Heart left ventricle (tissue), 16 donors: ENCODE data around the gene RBPMS2. TPM values are rescaled to one million over a fixed set of nuclear protein-coding genes. Genes with fewer than 3 reads are reported as not detected.

Source experiments
- ATAC-seq, 4 donors: fragments of 200-7000 bp; cut with Tn5 transposase; one replicate each; pipeline ENCODE4 v1.9.1; 2020 to 2022; ENCODE audit warnings: moderate library complexity in 4 of 4, mild to moderate bottlenecking in 3 of 4, moderate number of reproducible peaks in 1 of 4
- DNase-seq, 5 donors: peaks; one replicate each; pipeline ENCODE4 v3.0.0-alpha.2; 2020
- H3K27ac ChIP-seq, 12 donors: fragments of 200-600 bp; sonication (generic) in 4 of 12; one replicate each; pipeline versions ENCODE4 v1.5.0 to v1.8.0; 2016 to 2022; ENCODE audit warnings: mild to moderate bottlenecking in 2 of 12
- H3K27me3 ChIP-seq, 9 donors: fragments of 200-600 bp; sonication (generic) in 2 of 9; one replicate each; pipeline versions ENCODE4 v1.5.1 to v1.8.0; 2016 to 2022; ENCODE audit warnings: mild to moderate bottlenecking in 3 of 9
- H3K36me3 ChIP-seq, 9 donors: fragments of 200-600 bp; sonication (generic) in 2 of 9; one replicate each; pipeline versions ENCODE4 v1.5.0 to v1.8.0; 2018 to 2022; ENCODE audit warnings: mild to moderate bottlenecking in 2 of 9
- H3K4me1 ChIP-seq, 12 donors: fragments of 200-600 bp; sonication (generic) in 4 of 12; one replicate each; pipeline versions ENCODE4 v1.5.0 to v1.8.0; 2016 to 2022; ENCODE audit warnings: mild to moderate bottlenecking in 3 of 12
- H3K4me3 ChIP-seq, 12 donors: fragments of 200-600 bp; sonication (generic) in 4 of 12; one replicate each; pipeline versions ENCODE4 v1.5.0 to v1.8.0; 2017 to 2022; ENCODE audit warnings: mild to moderate bottlenecking in 9 of 12, moderate library complexity in 4 of 12
- H3K9me3 ChIP-seq, 12 donors: fragments of 200-600 bp; sonication (generic) in 4 of 12; one replicate each; pipeline versions ENCODE4 v1.5.0 to v1.8.0; 2016 to 2022; ENCODE audit warnings: mild to moderate bottlenecking in 1 of 12
- POLR2A ChIP-seq, 2 donors: fragments of 450-650 bp; IDR thresholded peaks; one replicate each; pipeline ENCODE4 v1.6.1; 2017; ENCODE audit warnings: antibody characterized with exemption in 2 of 2, mild to moderate bottlenecking in 2 of 2, moderate library complexity in 2 of 2
- WGBS, 4 donors: extraction: QIAGEN DNeasy Blood & Tissue Kit in 2 of 4; methylation state at CpG; one replicate each; pipeline versions ENCODE4 v1.1.5 to v1.1.7; 2013 to 2018; 5-methylcytosine and 5-hydroxymethylcytosine counted together
- intact Hi-C, 10 donors: fragments of 100-400 bp; cut with DNase I; formaldehyde crosslinking; loops; one replicate each; pipeline versions ENCODE4 v1.11.1 to v1.14.2; 2022
- polyA plus RNA-seq, 2 donors: library from polyadenylated mRNA; stranded (reverse); fragments of 200-250 nt; gene quantifications; one replicate each; pipeline ENCODE4 v1.2.3, GENCODE V29; 2013
- total RNA-seq, 9 donors: library from RNA; depleted of rRNA in 2 of 9; stranded (reverse); fragments of >200 nt in 2 of 9; fragmentation: NEBNext Ultra II Directional in 3 of 9; extraction: Animal tissue kit (Norgen Biotek cat#: 25700) in 3 of 9; gene quantifications; one replicate each; pipeline versions ENCODE4 v1.1.0 to v1.2.4, GENCODE V29; 2016 to 2023
- TF ChIP-seq, protein P1 (sequence below), 12 donors: fragments of 200-600 bp; sonication (generic) in 4 of 12; IDR thresholded peaks; one replicate each; pipeline versions ENCODE4 v1.5.0 to v1.8.0; 2018 to 2022; ENCODE audit warnings: antibody characterized with exemption in 12 of 12, mild to moderate bottlenecking in 5 of 12
- donor health status: ischemic (EF 13 %, LVEDD 7.1; RV severe dilation, severe dysfunction).
- donor health status: healthy with polysubstance abuse.
- donor health status: DM: no; HTN: yes; CAD: no.
- donor health status: DM: no; HTN: no; CAD: no.
- donor health status: ischemic (EF 25% LVEDD 6.9; RV normal size, moderate dysfunction).
- donor health status: ischemic (EF 25% LVEDD 5.7; RV mildly dilated, moderate dysfunction).
- donor health status: healthy.
- donor health status: DM: yes; HTN: yes; CAD: no.
- donor health status: ischemic (EF 35%, LVEDD 5.7; RV mildly dilated, moderate dysfunction).
- donor health status: nonischemic (EF 11% LVEDD 7.7; RV severe dilation, severe dysfunction).
- donor health status: DM: yes; HTN: yes; CAD: no.
- donor health status: PGD.
- donor health status: ischemic (EF 29% LVEDD 5.4; RV normal size, mild dysfunction).
- donor health status: nonischemic (EF 23%, LVEDD 6.1; RV moderate dilation, normal function).

RBPMS2 gene
- total and polyA plus RNA-seq, 11 donors: 49.8 to 530 (median 202) TPM

- Histone ChIP-seq H3K4me3 (peak overlapping the region; percentile 36 to 97 (median 74)), H3K4me1 (peaks cover 0 to 39% (median 8%) of the 10 kb centered on the region in 12 donors), H3K9me3 (no peaks in the 10 kb centered on the region), H3K27me3 (peaks cover 0 to 27% (median 0%) of the 10 kb centered on the region in 9 donors), H3K36me3 (no peaks in the 10 kb centered on the region), H3K27ac (peak overlapping the region; percentile 79 to 98 (median 92))
- DNase-seq: peak in 1 of 5 donors; percentile 32
- intact Hi-C loops: no loop called here
- 24 to 42% (median 38%) methylated on average over 25 of the region's 25 CpGs for WGBS, 4 donors
- TF ChIP-seq, protein P1, sequence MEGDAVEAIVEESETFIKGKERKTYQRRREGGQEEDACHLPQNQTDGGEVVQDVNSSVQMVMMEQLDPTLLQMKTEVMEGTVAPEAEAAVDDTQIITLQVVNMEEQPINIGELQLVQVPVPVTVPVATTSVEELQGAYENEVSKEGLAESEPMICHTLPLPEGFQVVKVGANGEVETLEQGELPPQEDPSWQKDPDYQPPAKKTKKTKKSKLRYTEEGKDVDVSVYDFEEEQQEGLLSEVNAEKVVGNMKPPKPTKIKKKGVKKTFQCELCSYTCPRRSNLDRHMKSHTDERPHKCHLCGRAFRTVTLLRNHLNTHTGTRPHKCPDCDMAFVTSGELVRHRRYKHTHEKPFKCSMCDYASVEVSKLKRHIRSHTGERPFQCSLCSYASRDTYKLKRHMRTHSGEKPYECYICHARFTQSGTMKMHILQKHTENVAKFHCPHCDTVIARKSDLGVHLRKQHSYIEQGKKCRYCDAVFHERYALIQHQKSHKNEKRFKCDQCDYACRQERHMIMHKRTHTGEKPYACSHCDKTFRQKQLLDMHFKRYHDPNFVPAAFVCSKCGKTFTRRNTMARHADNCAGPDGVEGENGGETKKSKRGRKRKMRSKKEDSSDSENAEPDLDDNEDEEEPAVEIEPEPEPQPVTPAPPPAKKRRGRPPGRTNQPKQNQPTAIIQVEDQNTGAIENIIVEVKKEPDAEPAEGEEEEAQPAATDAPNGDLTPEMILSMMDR (IDR thresholded peaks at IDR 0.05): no peak
- no peak for TF ChIP-seq POLR2A (IDR thresholded peaks at IDR 0.05)
- ATAC-seq: no peak
Observed at GRCh38 chr15:64776402-64776786, 1.0 kb upstream of the RBPMS2 start.

GRCh38 chr15:64774629-64775493 is 528 bp downstream of the RBPMS2 start:
- intact Hi-C loops: loop anchor here in 3 of 10 donors (2.0 to 5.0 kb wide), 5 partner anchors 28 to 37 kb away; no protein-coding TSS in a partner anchor
- peak in 3 of 4 donors; percentile 50 to 65 (median 60) for ATAC-seq
- TF ChIP-seq, protein P1 (IDR thresholded peaks at IDR 0.05): no peak
- no peak for TF ChIP-seq POLR2A (IDR thresholded peaks at IDR 0.05)
- Histone ChIP-seq H3K9me3 (no peaks in the 10 kb centered on the region), H3K36me3 (no peaks in the 10 kb centered on the region), H3K27me3 (peaks cover 0 to 27% (median 0%) of the 10 kb centered on the region in 9 donors), H3K4me3 (peak overlapping the region; percentile 44 to 97 (median 74)), H3K4me1 (peaks cover 0 to 46% (median 8%) of the 10 kb centered on the region in 12 donors), H3K27ac (peak overlapping the region; percentile 82 to 98 (median 92))
- 1 to 2% (median 1%) methylated on average over 17 to 115 of the region's 115 CpGs for WGBS, 4 donors
- DNase-seq: peak; percentile 42 to 68 (median 50)

DNA sequence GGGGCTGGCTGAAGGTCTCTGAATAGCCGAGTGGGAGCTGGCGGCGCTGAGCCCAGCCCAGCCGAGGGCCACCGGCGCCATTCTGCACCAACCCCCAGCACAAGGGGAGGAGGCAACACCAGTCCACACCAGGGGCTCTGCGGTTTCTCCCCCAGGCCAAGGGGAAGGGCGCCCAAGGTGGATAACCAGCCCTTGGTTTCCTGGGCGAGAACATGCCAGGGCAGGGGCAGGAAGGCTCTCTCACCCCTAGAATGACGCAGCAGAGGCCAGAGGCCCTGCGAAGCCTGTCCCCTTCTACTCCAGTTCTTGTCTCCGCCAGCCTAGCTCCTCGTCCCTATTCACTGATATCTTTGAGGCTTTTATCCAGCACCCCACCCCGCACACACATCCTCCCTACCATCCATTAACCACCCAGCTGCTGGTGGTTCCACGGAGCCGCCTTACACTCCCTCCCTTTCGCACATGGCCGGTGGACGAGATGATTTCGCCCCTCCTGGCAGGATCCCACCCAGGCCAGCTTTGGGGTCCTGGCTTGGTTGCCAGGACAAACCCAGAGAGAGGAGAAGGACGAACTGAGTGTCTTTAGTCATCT is 1.3 kb downstream of the RBPMS2 start:
- intact Hi-C loops: loop anchor here in 3 of 10 donors (2.0 to 5.0 kb wide), 5 partner anchors 27 to 38 kb away; no protein-coding TSS in a partner anchor
- Histone ChIP-seq H3K36me3 (no peaks in the 10 kb centered on the region), H3K9me3 (no peaks in the 10 kb centered on the region), H3K27ac (peak overlapping the region; percentile 82 to 98 (median 92)), H3K4me1 (peaks cover 0 to 46% (median 8%) of the 10 kb centered on the region in 12 donors), H3K27me3 (peaks cover 0 to 27% (median 0%) of the 10 kb centered on the region in 9 donors), H3K4me3 (peak overlapping the region; percentile 44 to 97 (median 74))
- WGBS, 4 donors: 38 to 43% (median 41%) methylated on average over 17 to 21 of the region's 21 CpGs
- ATAC-seq (peak; percentile 31 to 64 (median 37)), DNase-seq (peak in 1 of 5 donors; percentile 25)
- no peak for TF ChIP-seq POLR2A (IDR thresholded peaks at IDR 0.05)
- TF ChIP-seq, protein P1 (IDR thresholded peaks at IDR 0.05): no peak

DNA sequence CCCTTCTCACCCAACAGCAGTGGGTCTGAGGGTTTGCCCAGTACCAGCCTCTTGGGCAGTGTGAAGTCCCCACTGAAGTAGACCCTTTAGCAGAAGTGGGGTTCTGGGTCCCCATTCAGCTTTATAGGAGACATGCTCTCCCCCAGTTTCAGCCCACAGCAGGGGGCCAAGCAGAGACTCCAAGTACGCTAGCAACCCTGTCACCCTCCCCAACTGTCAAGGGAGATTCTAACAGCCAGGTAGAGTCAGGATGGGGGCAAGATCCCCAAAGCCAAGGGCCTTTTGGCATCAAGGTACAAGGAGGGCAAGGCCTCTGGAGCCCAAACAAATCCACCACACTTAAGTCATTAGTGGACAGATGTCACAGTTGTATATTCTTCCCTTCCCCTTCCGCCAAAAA is 1.8 kb downstream of the RBPMS2 start:
- H3K9me3 ChIP-seq: no peaks in the 10 kb centered on the region
- no peaks in the 10 kb centered on the region for H3K36me3 ChIP-seq
- intact Hi-C loops: loop anchor here in 3 of 10 donors (2.0 to 5.0 kb wide), 5 partner anchors 27 to 39 kb away; no protein-coding TSS in a partner anchor
- peak overlapping the region; percentile 44 to 97 (median 74) for H3K4me3 ChIP-seq
- WGBS, 4 donors: 60 to 100% (median 72%) methylated on average over 1 to 2 of the region's 2 CpGs
- H3K4me1 ChIP-seq: peaks cover 0 to 46% (median 8%) of the 10 kb centered on the region in 12 donors
- H3K27me3 ChIP-seq: peaks cover 0 to 27% (median 0%) of the 10 kb centered on the region in 9 donors
- TF ChIP-seq, protein P1 (IDR thresholded peaks at IDR 0.05): no peak
- no peak for TF ChIP-seq POLR2A (IDR thresholded peaks at IDR 0.05)
- DNase-seq (no peak), ATAC-seq (no peak)
- peak overlapping the region; percentile 82 to 98 (median 92) for H3K27ac ChIP-seq
